ENCODE results near the gene SEMA6B. TPM values are rescaled to one million over a fixed set of nuclear protein-coding genes. Genes with fewer than 3 reads are reported as not detected.

SEMA6B gene
- total and polyA plus RNA-seq, 10 of the 15 experiments (the other 5 are each of a cell fraction or from before 2014, with no cell fraction given) = 0.13 TPM; not detected in 9

DNA sequence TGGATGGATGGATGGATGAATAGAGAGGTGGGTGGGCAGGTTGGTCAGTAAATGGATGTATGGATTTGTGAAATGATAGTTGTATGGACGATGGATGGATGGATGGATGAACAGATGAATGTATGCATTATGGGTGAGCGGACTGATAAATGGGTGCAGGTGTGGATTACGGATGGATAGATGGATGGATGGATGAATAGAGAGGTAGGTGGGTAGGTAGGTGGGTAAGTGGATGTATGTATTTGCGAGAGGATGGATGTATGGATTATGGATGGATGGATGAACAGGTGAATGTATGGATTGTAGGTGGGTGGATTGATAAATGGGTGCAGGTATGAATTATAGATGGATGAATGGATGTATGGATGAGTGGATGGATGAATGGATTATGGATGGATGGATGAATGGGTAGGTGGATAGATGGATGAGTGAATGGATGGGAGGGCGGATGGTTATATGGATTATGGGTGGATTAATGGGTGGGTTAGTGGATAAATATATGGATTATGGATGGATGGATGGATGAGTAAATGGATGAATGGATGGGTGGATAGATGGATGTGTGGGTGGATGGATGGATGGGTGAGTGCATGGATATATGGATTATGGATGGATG is 42.8 kb upstream of the SEMA6B start:
- POLR2A ChIA-PET = no interaction called here
- Histone ChIP-seq H3K9ac (ENCODE audit: control insufficient read depth, insufficient read depth, low read length) (no peak overlapping the region), H2AFZ (ENCODE audit: control insufficient read depth, low read depth, low read length) (no peak overlapping the region), H3K36me3 (ENCODE audit: control insufficient read depth in 2 of 2, insufficient read depth in 2 of 2, low read length in 1 of 2) (no peaks in the 10 kb centered on the region), H3K9me3 (replicated peaks; ENCODE audit: control insufficient read depth, insufficient read depth, low read length) (no peaks in the 10 kb centered on the region), H3K4me3 (no peak overlapping the region), H3K79me2 (ENCODE audit: control insufficient read depth, insufficient read depth, low read length) (no peaks in the 10 kb centered on the region), H3K27ac (ENCODE audit: control insufficient read depth, insufficient read depth) (no peak overlapping the region), H3K27me3 (replicated peaks in 1 of 2; ENCODE audit: control insufficient read depth in 2 of 2, insufficient read depth in 2 of 2, low read length in 1 of 2) (no peaks in the 10 kb centered on the region), H3K4me2 (ENCODE audit: control insufficient read depth, insufficient read depth) (no peak overlapping the region), H3K4me1 (ENCODE audit: control insufficient read depth, insufficient read depth, low read length) (peaks cover 2% of the 10 kb centered on the region; the same call in 1 of the 2 replicates), H4K20me1 (ENCODE audit: control insufficient read depth, insufficient read depth) (no peaks in the 10 kb centered on the region)
- FAIRE-seq (no peak), DNase-seq (ENCODE audit: low read depth, low spot score) (no peak), ATAC-seq (no peak)
- SMC1A ChIA-PET (ENCODE audit: uncharacterized antibody, unreplicated experiment) = no interaction called here
- BruUV-seq (replicated peaks) = no TSS peak
- in situ Hi-C loops (cut with MboI) = no loop called here
- TF ChIP-seq MTA3 (IDR thresholded peaks at IDR 0.05; ENCODE audit: borderline replicate concordance, low read length) (no peak), BCL11A (IDR thresholded peaks at IDR 0.05; ENCODE audit: low read depth, low read length) (no peak), MXI1 (IDR thresholded peaks at IDR 0.05; ENCODE audit: low read depth, low read length) (no peak), E4F1 (IDR thresholded peaks at IDR 0.05; ENCODE audit: borderline replicate concordance, partially characterized antibody) (no peak), ZZZ3 (IDR thresholded peaks at IDR 0.05; ENCODE audit: control insufficient read depth, insufficient read length, low read depth) (no peak), CBX5 (IDR thresholded peaks at IDR 0.05; ENCODE audit: low read depth) (no peak)
- TF ChIP-seq, protein P1, sequence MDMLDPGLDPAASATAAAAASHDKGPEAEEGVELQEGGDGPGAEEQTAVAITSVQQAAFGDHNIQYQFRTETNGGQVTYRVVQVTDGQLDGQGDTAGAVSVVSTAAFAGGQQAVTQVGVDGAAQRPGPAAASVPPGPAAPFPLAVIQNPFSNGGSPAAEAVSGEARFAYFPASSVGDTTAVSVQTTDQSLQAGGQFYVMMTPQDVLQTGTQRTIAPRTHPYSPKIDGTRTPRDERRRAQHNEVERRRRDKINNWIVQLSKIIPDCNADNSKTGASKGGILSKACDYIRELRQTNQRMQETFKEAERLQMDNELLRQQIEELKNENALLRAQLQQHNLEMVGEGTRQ (IDR thresholded peaks at IDR 0.05; ENCODE audit: borderline replicate concordance, low read depth, low read length) = no peak
- TF ChIP-seq, protein P2, sequence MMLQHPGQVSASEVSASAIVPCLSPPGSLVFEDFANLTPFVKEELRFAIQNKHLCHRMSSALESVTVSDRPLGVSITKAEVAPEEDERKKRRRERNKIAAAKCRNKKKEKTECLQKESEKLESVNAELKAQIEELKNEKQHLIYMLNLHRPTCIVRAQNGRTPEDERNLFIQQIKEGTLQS (IDR thresholded peaks at IDR 0.05; ENCODE audit: borderline replicate concordance, extremely low read depth, low read depth, low read length) = no peak
- TF ChIP-seq, protein P3, sequence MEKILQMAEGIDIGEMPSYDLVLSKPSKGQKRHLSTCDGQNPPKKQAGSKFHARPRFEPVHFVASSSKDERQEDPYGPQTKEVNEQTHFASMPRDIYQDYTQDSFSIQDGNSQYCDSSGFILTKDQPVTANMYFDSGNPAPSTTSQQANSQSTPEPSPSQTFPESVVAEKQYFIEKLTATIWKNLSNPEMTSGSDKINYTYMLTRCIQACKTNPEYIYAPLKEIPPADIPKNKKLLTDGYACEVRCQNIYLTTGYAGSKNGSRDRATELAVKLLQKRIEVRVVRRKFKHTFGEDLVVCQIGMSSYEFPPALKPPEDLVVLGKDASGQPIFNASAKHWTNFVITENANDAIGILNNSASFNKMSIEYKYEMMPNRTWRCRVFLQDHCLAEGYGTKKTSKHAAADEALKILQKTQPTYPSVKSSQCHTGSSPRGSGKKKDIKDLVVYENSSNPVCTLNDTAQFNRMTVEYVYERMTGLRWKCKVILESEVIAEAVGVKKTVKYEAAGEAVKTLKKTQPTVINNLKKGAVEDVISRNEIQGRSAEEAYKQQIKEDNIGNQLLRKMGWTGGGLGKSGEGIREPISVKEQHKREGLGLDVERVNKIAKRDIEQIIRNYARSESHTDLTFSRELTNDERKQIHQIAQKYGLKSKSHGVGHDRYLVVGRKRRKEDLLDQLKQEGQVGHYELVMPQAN (conservative IDR thresholded peaks at IDR 0.05) = no peak
- CTCF ChIA-PET = no interaction called here
- intact Hi-C loops (cut with micrococcal nuclease; ENCODE audit: unreplicated experiment) = no loop called here
- RAD21 ChIA-PET (ENCODE audit: unreplicated experiment) = no interaction called here
- WGBS (ENCODE audit: insufficient coverage, insufficient replicate concordance, low lambda C conversion rate, missing lambda C conversion rate) = 45% methylated on average over 5 of the region's 5 CpGs

Measured in GM12878 (cell line).